GM18907 (cell line): ENCODE measurements around the gene HS3ST4.

ENCODE experiments used
- ATAC-seq: cut with Tn5 transposase; IDR thresholded peaks from one replicate; pipeline ENCODE4 v1.9.1; 2021; ENCODE audit warnings: mild to moderate bottlenecking, moderate library complexity; ENCODE audit not compliant: unreplicated experiment

Gene HS3ST4

GRCh38 chr16:25886598-25886997 lies 194.8 kb downstream of the HS3ST4 start:
- ATAC-seq = no peak

- ATAC-seq = no peak
Observed at GRCh38 chr16:25888868-25889267, 197.1 kb downstream of the HS3ST4 start.

GRCh38 chr16:25893332-25893731 lies 201.6 kb downstream of the HS3ST4 start:
- no peak for ATAC-seq

- ATAC-seq = no peak
Observed at GRCh38 chr16:25894093-25894492, 202.3 kb downstream of the HS3ST4 start.

GRCh38 chr16:25895380-25895779 lies 203.6 kb downstream of the HS3ST4 start:
- ATAC-seq = no peak

GRCh38 chr16:25896411-25896810 lies 204.7 kb downstream of the HS3ST4 start:
- no peak for ATAC-seq

GRCh38 chr16:25897702-25898101 lies 205.9 kb downstream of the HS3ST4 start:
- no peak for ATAC-seq

- no peak for ATAC-seq
Observed at GRCh38 chr16:25905810-25906209, 214.1 kb downstream of the HS3ST4 start.

- ATAC-seq = no peak
Observed at GRCh38 chr16:25910971-25911370, 219.2 kb downstream of the HS3ST4 start.

GRCh38 chr16:25912321-25912720 lies 220.6 kb downstream of the HS3ST4 start:
- ATAC-seq = no peak

- ATAC-seq = no peak
Observed at GRCh38 chr16:25914357-25914962, 222.7 kb downstream of the HS3ST4 start.

- ATAC-seq = no peak
Observed at GRCh38 chr16:25916037-25916436, 224.3 kb downstream of the HS3ST4 start.

GRCh38 chr16:25922438-25922837 lies 230.7 kb downstream of the HS3ST4 start:
- ATAC-seq = no peak

GRCh38 chr16:25925421-25925820 lies 233.7 kb downstream of the HS3ST4 start:
- ATAC-seq = no peak

GRCh38 chr16:25931473-25932035 lies 239.8 kb downstream of the HS3ST4 start:
- no peak for ATAC-seq

GRCh38 chr16:25941800-25942499 lies 250.2 kb downstream of the HS3ST4 start:
- ATAC-seq = no peak

GRCh38 chr16:25950586-25951281 lies 259.0 kb downstream of the HS3ST4 start:
- ATAC-seq = no peak

- ATAC-seq = no peak
Observed at GRCh38 chr16:25951999-25952398, 260.2 kb downstream of the HS3ST4 start.

GRCh38 chr16:25952983-25953382 lies 261.2 kb downstream of the HS3ST4 start:
- ATAC-seq = no peak

GRCh38 chr16:25957707-25958106 lies 265.9 kb downstream of the HS3ST4 start:
- ATAC-seq = no peak

GRCh38 chr16:25959221-25959620 lies 267.5 kb downstream of the HS3ST4 start:
- no peak for ATAC-seq
